HL-60/S4 (cell line): ENCODE data around the gene UNC119B.

ENCODE experiments used
- in situ Hi-C: fragments of 300-500 bp; cut with MboI; formaldehyde crosslinking; loops from 2 replicates; pipeline ENCODE4 v1.14.3; 2022; ENCODE audit warnings: low sequenced_read_pairs

Gene UNC119B

GRCh38 chr12:120761519-120761934 lies 51.3 kb downstream of the UNC119B start:
- in situ Hi-C loops, result no loop called here

DNA sequence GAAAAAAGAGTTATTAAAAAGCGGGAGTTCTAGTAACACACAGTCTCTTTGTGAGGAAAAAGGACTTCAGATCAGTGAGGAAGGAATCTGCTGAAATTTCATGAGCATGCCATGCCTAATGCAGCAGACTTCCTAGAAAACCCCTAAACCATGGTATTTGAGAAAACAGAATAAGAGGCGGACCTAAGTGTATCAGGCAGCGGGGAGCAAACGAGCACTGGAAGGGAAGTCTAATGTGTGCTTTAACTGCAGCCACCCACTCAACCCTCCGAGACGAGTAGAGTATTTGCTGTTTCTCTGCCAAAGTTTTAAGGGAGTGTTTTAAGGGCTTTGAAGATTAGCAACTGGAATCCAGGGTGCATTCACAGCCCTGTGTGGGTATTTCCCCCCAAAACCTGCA lies 51.8 kb downstream of the UNC119B start:
- in situ Hi-C loops, result no loop called here

- in situ Hi-C loops, result no loop called here
Measured at GRCh38 chr12:120763250-120763649, 53.0 kb downstream of the UNC119B start.

DNA sequence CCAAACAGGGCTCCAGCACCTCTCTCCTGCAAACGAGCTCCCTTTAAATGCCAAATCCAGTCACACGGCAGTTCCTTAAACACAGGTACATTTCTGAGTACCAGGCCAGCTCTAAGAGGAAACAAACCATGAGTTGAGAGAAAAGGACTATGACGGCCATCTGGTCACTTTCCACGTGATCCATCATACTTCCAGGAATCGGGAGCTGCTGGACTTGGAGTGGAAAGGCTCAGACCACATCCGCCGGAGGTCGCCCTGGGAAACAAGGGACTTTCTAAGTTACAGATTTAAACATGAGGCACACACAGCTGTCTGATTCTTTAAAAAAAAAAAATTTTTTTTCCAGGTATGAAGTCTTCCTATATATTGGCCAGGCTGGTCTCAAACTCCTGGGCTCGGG lies 54.6 kb downstream of the UNC119B start:
- in situ Hi-C loops, result no loop called here

GRCh38 chr12:120766566-120766965 lies 56.3 kb downstream of the UNC119B start:
- in situ Hi-C loops, result no loop called here

- in situ Hi-C loops, result no loop called here
Measured at GRCh38 chr12:120767071-120768024, 57.1 kb downstream of the UNC119B start.

GRCh38 chr12:120771097-120771496 lies 60.8 kb downstream of the UNC119B start:
- in situ Hi-C loops, result no loop called here
